Activated gamma-delta T cell treated with Interleukin-2 at 50 U/mL for 16 hours (primary cell): ENCODE measurements around the gene JPH3.

Experiments used
- DNase-seq: peaks from one replicate; pipeline ENCODE4 v3.0.0-alpha.2; 2020

The JPH3 gene

DNA sequence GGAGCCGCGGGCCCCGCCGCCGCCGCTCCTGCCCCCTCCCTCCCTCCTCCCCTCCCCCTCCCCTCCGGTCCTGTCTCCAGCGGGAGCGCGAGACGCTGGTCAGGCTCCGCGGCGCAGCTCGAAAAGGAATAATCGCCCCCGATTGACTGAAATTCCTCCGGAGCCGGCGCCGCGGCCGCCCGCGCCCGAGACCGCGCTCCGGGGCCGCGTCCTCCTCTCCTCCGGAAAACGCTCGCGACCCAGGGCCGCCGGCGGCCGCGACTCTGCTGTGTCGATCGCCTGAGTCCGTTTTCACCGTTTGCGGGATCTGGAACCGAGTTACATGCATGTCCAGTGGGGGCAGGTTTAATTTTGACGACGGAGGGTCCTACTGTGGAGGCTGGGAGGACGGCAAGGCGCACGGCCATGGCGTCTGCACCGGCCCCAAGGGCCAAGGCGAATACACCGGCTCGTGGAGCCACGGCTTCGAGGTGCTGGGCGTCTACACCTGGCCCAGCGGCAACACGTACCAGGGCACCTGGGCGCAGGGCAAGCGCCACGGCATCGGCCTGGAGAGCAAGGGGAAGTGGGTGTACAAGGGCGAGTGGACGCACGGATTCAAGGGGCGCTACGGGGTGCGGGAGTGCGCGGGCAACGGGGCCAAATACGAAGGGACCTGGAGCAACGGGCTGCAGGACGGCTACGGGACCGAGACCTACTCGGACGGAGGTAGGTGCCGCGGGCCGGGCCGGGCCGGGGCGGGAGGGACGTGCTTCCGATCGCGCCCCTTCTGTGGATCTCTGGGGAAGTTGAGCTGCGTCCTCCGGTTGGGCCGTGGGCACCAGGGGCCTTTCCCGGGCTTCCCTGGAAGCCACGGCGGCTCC lies 744 bp downstream of the JPH3 start:
- no peak for DNase-seq

DNA sequence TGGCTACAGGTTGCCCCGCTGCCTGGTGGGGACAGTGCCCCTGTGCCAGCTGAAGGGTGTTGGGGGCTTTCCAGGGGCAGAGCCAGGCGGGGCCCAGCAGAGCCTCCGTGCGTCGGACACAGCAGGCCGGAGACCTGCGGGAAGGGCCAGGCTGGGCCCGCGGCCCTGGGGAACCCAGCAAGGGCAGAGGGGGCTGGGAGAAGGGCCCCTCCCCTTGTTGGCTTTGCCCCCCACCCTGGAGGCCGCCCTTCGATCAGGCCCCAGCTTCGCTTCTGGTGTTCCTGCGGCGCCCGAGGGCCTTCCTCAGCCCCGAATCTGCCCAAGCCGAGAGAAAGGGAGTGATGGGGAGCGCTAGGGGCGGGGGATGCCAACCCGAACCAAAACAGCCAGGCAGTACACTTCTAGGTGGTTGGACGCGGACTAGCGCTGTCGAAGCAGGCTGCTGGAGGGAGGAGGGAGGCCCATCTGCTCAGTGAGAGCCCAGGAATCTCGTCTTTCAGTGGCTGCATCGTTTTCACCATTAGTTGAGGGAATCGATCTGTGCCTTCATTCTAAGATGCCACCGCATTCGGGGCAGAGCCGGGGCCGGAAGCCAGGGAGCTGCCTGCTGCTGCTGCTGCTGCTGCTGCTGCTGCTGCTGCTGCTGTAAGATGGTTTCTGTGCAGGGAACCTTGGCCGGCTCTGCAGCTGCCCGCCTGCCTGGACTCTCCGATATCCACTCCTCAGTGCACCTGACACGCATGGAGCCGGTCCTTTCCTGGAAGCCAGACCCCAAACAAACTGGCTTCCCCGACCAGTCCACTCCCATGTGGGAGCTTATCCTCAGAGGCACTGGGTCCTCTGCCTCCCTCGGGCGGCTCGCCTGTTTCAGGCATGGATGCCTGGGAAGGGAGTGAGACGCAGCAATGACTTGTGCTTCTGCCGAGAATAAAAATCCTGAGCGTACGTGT lies 1.7 kb downstream of the JPH3 start:
- no peak for DNase-seq

DNA sequence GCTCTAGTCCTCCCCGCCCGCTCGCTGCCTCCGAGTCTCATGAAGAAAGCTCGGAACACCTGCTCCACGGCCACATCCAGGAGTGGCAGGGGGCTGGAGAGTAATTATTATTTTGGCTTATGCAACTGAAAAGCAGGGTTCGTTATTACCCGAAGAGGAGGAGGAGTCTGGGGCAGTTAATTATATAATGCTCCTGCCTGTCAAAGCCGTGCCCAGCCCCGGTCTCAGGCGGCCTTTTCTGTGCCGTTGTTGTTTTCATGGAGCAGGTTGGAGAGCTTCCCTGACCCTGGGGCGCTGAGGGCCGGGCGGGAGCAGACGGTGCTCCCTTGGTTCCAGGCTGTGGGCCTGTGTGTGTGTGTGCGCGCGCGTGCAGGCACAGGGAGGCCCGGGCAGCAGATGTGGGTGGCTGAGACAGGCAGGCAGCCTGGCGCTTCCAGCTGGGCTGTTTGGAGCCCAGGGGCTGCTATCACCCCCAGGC lies 2.4 kb downstream of the JPH3 start:
- no peak for DNase-seq

DNA sequence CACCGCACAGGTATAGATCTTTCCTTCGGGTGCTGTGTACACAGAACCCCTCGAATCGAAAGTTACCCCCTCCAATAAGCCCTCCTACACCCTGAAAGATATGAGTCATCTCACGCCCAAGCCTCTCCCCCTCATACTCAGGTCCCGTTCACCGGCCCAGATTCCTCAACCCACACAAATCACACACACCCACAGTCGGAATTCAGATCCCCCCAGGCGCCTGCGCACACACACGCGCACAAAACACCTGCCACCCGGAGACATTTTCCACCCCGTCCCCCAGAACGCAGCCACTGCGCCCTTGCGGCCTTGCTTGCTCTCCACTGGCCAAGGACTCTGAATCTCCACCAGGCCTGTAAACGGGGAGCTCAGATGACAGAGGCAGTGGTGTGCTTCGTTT lies 4.9 kb downstream of the JPH3 start:
- DNase-seq = no peak

DNA sequence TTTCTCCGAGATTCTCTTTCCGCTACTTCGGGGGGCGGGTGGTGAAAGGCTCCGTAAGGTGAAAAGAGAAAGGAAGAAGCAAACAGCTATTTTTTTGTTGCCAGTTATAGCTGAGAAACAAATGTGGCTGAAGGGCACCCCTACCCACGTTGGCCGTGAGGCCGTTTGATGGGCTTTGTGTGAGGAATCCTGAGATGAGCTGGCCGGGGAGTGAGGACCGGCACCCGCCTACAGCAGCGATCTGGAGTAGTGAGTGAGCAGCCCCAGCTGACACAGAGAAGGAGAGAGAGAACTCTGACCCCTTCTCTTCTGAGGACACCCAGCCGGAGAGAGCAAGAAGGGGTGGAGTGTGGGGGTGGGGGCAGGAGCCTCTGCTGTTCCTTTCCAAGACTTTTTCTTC lies 5.6 kb downstream of the JPH3 start:
- no peak for DNase-seq

DNA sequence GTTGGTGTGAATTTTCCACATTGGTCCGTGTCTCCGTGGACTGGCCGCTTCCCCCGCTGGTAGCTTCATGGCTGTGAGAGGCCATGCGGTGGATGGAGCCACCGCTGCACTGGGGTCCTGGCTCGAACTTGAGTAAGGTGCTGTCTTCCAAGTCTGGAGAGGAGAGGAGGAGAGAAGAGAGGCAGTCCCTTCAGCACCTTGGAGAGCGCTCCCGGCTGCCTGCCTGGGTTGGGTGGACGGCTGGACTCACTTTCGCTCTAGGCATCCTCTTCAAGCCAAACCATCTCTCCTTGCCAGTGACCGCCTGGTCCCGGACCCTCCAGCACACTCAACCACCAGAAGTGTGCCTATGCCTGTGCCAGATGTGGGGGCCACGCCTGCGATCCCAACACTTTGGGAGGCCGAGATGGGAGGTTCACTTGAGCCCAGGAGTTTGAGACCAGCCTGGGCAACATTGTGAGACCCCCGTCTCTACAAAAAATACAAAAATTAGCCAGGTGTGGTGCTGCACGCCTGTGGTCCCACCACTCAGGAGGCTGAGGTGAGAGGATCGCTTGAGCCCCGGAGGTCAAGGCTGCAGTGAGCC lies 6.2 kb downstream of the JPH3 start:
- peak; percentile 35 for DNase-seq

DNA sequence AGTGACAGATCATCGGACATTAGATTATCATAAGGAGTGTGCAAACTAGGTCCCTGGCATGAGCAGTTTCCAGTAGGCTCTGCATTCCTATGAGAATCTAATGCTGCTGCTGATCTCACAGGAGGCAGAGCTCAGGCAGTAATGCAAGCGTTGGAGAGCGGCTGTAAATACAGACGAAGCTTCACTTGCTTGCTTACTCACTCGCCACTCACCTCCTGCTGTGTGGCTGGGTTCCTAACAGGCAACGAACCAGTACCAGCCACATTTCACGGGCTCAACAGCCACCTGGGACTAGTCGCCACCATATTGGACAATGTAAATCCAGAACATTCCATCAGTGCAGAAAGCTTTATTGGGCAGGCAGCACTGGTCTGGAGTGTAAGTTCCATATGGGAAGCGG lies 7.7 kb downstream of the JPH3 start:
- DNase-seq = no peak

DNA sequence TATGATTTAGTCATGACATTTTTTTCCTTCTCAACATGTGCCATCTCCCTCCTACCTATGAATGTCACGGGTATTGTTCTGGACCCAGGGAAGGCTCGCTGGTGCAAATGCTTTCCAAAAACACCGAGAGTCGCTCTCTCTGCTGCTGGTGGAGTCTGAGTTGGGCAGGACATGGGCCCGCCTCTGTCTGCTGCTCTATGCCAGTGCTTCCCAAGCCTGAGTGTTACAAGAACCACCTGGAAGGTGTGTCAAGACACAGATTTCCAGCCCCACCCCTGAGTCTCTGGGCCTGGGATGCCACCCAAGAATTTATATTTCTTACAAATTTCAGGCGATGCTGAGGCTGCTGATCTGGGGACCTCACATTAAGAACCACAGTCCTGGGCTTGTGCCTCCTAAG lies 9.1 kb downstream of the JPH3 start:
- DNase-seq = no peak

DNA sequence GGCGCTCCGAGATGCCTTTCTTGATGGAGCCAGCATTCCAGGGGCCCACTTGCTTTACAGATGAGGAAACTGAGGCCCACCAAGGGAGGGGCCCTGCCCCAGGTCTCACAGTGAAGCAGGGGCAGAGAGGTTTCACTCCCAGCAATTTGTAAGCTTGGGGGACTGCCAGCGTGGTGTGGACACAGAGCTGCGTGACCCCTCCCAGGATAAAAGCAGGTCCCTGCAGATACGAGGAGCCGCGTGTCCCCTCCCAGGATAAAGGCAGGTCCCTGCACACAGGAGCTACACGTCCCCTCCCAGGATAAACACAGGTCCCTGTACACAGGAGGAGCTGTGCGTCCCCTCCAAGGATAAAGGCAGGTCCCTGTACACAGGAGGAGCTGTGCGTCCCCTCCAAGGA lies 11.7 kb downstream of the JPH3 start:
- no peak for DNase-seq

DNA sequence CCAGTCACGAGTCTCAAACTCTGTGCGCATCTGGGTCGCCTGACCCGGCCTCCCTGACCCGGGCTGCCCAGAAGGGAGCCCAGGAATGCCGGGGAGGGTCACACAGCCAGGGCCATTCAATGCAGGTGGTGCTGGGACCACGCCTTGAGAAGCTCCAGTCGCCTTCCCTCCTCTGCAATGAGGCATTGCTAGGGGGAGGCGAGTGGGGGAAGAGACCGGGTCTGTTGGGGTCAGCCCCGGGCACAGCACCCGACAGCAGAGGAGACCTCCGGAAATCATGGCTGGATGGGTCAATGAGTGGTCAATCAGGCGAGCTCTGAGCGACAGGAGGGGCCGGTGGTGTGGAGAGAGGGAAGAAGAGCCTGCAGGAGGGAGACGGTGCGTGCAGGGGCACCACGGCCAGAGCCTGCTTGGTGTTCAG lies 13.3 kb downstream of the JPH3 start:
- DNase-seq = no peak

DNA sequence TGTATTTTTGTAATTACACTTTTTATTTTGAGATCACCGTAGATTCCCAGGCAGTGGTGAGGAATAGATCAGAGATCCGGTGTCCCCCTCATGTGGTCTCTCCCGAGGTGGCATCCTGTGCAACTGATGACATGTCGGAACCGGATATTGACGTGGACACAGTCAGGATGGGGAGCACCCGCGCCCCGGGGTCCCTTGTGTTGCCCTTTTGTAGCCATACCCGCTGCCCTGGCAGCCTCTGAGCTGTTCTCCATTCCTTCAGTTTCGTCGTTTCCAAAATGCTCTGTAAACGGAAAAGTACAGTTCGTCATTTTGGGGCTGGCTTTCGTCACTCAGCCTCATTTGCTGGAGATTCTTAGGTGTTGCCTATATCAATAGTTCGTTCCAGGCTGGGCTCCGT lies 14.2 kb downstream of the JPH3 start:
- DNase-seq = no peak

DNA sequence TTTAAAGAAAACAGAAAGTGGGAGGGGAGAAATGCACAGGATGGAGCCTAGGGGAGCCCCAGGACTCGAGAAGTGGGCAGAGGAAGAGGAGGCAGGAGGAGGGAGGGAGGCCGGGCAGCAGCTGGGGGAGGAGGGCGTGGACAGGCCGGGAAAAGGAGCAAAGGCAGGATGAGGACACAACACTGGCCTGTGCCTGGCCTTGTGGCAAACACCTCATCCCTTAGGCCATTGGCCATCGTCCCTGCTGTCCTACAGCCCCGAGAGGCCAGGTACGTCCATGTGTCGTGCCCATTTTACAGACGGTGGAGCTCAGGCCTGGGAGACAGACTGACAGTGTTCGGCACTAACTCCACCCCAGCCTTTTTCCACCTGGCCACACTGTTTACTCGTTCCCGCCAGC lies 15.9 kb downstream of the JPH3 start:
- no peak for DNase-seq

DNA sequence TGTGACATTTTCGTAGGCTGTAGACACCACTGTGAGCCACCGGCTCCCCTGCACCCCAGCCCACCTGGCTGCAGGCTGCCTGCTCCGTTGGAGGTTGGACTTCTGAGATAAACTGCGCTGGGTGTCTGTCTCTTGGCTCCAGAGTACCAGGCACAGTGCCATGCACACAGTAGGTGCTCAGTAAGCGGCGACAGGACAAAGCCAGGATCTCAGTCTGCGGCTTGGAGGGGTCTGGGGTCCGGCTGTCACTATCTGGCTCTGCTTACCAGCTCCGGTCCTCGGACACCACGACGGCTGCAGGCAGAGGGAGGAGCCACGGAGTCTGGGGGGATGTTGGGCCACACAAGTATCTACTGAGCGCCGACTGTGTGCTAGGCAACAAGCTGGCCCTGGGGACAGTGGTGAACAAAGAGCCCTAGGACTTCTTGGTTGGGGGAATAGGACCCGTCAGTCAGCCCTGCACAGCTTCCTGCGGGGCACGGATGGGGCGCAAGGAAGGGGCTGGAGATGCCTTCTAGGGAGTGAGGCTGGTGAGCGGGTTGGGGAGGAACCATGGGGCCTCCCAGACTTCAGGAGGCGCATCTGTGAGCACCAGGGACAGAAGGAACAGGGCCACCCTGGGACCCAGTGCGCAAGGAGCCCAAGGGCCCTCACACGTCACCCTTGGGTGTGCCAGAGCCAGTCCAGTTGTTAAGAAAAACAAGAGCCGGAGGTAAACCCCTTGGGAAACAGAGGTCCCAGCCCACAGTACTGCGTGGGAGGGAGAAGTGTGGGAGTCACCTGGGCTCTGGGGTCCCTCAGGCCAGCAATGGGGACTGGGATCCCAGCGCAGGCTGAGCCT lies 17.3 kb downstream of the JPH3 start:
- DNase-seq = no peak

DNA sequence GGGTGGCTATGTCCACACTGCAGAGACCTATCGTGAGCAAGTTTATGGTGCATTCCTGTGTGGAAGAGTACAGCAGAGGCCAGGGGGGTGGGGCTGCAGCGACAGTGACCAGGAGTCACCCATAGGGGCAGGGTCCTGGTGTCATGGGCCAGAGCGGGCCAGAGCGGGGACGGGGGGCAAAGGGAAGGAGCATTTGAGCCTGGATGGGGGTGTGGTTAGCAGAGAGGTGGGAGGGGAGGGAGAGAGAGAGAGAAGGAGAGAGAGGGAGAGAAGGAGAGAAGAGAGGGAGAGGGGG lies 17.8 kb downstream of the JPH3 start:
- no peak for DNase-seq

DNA sequence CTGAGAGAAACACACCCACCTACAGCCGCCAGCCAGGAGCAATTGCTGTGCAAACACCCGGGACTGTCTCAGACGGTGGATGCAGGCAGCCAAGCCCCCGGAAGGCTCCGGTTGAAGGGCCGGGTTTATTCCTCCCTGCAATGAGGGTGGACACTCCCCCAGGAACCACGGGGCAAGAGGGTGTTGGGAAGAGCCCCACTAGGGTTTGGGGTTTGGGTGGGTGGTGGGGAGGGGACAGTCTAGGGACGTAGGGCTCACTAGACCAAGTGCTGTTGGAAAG lies 19.2 kb downstream of the JPH3 start:
- no peak for DNase-seq

DNA sequence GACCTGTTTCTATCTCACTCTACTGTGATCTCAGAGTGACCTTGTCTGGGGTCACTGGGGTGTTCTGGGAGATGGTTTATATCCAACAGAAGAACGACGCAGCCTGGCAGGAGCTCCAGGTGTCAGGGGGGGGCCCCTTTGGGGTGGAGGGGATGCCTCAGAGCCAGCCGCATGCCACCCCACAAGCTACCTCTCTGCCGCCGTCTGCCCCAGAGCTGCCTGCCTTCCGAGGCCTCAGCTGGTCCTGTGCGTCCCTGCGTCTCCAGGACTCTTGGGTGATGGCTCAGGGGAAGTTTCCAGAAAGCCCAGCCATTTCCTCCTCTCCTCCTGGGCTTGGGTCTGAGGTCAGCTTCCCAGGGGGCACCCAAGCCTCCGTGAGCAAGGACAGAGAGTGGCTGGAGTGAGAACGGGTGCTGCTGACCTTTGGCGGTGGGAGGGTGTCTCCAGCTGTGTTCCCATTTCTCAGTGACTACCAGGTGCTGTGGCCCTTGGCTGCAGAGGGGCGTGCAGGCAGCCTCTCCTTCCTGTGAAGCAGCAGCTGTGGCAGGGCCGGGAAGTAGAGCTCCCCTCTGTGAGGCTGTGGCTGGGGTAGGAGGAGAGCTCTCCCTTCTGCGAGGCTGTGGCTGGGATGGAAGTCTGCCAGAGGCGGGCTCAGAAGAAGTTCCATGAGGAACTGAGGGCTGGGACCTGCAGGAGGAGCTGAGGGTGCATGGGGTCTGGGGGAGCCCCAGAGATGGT lies 19.8 kb downstream of the JPH3 start:
- DNase-seq = no peak

DNA sequence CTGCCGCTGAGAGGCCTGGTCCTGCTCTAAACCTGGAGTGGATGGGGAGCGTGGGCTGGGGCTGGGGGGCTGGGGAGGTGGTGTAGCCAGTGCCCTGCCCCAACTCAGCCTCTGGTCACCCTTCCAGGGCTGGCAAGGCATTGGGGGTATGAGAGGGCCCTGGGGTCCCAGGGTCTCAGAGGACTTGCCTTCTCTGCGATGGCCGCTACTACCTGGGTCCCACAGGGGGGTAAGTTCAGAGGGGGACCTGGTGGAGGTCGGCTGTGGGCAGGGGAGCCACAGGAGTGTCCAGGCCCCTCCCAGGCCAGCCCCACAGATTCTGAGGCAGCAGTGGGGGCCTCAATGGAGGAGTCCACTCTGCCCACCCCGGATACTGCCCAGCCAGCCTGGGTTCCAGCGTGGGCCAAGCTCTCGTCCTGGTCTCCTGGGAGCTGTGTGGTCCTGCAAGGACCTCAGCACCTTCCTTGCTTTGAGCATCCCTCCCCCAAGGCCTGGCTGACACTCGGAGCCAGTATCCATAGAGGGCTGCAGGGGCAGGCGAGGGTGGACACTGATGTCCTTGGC lies 20.5 kb downstream of the JPH3 start:
- DNase-seq = no peak

DNA sequence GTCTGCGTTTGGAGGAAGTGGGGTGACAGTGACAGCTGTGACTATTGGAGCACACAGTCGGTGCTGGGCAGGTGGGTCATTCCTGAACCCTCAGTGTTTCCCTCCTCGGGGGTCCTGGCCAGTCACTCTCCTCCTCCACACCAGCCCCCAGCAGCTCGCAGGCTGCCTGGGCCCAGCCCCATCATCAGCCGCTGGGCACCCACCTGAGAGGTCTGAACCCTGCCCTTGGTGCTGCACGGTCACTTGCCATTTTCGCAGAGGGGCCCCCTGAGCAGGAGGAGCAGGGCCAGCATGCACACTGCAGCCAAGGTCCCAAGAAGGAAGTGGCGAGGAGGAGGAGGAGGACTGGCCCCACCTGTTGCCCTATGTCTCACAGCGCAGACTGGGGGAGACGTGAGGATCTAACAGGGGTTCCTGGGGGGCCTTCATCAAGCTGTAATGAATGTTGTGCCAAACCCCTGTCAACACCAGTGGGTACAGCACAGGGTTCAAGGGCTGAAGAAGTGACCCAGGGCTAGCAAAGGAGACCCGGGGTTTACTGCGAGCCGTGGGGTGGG lies 23.0 kb downstream of the JPH3 start:
- no peak for DNase-seq

DNA sequence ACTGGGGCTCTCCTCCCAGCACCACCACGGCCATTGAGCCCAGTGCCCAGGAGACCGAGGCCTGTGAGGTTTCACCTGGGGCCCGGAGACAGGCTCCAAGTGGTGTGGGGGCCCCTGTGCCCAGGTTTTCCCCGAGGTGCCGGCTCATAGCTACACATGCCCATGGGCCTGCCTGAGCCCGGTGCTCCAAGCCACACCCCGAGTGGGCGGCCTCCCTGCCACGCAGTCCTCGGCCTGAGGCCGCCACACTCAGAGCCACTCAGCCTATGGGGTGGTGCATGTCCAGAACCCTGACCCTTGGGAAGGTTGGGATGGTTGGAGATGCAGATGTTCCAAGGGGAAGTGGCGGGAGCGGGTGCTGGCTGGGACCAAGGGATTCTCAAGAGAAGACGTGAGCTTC lies 24.1 kb downstream of the JPH3 start:
- no peak for DNase-seq

DNA sequence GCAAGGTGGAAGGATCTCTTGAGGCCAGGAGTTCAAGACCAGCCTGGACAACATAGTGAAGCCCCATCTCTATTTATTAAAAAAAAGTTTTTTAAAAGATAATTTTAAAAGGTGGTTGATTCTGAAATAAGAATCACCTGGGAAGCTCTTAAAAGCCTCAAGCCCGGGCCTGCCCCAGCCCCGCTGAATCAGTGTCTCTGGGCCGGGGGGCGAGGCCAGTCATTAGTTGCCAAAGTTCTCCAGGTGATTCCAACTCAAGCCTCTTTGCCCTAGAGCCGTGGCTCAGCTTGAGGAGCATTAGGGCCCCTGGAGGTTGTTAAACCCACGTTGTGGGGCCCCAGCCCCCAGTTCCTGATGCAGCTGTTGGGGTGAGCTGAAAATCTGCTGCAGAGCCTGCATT lies 24.6 kb downstream of the JPH3 start:
- DNase-seq = no peak

DNA sequence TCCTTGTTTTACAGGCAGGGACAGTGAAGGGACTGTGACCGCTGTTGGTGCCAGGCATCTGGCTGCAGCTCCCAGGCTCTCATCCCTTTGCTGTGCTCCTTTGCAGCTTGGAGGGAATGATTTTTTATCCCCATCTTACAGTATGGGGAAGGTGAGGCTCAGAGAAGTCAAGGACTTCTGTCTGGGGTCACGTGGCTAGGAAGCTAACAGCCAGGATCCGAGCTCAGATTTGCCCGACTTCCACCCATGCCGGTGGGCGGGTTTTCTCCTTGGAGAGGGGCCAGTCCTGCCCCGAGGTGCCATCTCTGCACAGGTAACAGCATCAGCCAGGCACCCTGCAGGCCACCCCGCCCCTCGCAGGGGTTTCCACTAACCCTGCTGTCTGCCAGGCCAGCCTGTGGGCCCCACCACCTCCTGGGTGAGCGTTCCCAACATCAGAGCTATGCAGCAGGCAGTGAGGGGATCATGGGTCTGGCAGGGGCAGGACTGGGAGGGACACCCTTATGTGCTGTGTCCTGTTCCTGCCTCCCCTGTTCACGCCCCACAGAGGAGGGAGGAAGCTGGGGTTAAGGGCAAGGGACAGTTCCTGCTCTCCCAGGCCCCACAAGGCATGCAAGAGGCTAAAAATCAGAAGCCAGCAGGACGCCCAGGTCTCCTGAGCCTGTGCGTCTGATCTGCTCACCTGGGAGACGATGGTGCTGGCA lies 25.4 kb downstream of the JPH3 start:
- DNase-seq = no peak
